ENCODE measurements around the gene TMEM252. TPM values are rescaled to one million over a fixed set of nuclear protein-coding genes. Genes with fewer than 3 reads are reported as not detected.
A peak's percentile ranks its signal among the peaks of the same experiment; 100 is the strongest.

Gene TMEM252
- total and polyA plus RNA-seq, 8 donors: not detected

- Histone ChIP-seq H3K9me3 (no peaks in the 10 kb centered on the region), H3K4me1 (peaks cover 0 to 6% (median 0%) of the 10 kb centered on the region in 4 donors), H3K27ac (no peak overlapping the region), H3K27me3 (no peaks in the 10 kb centered on the region), H3K4me3 (no peak overlapping the region), H3K36me3 (no peaks in the 10 kb centered on the region)
- no peak for TF ChIP-seq POLR2AphosphoS5 (IDR thresholded peaks at IDR 0.05)
- TF ChIP-seq CTCF (IDR thresholded peaks at IDR 0.05): no peak
- no peak for TF ChIP-seq POLR2A (IDR thresholded peaks at IDR 0.05)
- no peak for TF ChIP-seq EP300 (IDR thresholded peaks at IDR 0.05)
- 83 to 97% (median 92%) methylated on average over 3 of the region's 3 CpGs for WGBS, 5 donors
- intact Hi-C loops (cut with DNase I; ENCODE audit: low total_unique reads): loop anchor here (10.0 kb wide), 1 partner anchor 413 kb away; no protein-coding TSS in a partner anchor
- DNase-seq: no peak
Observed at GRCh38 chr9:68581696-68582095, 41.0 kb upstream of the TMEM252 start.

- no peaks in the 10 kb centered on the region for H3K36me3 ChIP-seq
- WGBS, 5 donors: 76 to 85% (median 82%) methylated on average over 7 of the region's 7 CpGs
- no peak for TF ChIP-seq POLR2AphosphoS5 (IDR thresholded peaks at IDR 0.05)
- no peak for TF ChIP-seq CTCF (IDR thresholded peaks at IDR 0.05)
- intact Hi-C loops (cut with DNase I; ENCODE audit: low total_unique reads): no loop called here
- no peaks in the 10 kb centered on the region for H3K9me3 ChIP-seq
- H3K4me3 ChIP-seq: no peak overlapping the region
- H3K27me3 ChIP-seq: no peaks in the 10 kb centered on the region
- no peak overlapping the region for H3K27ac ChIP-seq
- DNase-seq: no peak
- H3K4me1 ChIP-seq: no peaks in the 10 kb centered on the region
Observed at GRCh38 chr9:68577774-68578591, 37.3 kb upstream of the TMEM252 start.

- TF ChIP-seq POLR2AphosphoS5 (IDR thresholded peaks at IDR 0.05) (no peak), POLR2A (IDR thresholded peaks at IDR 0.05) (no peak), EP300 (IDR thresholded peaks at IDR 0.05) (no peak), CTCF (IDR thresholded peaks at IDR 0.05) (no peak)
- no peak for DNase-seq
- Histone ChIP-seq H3K27ac (no peak overlapping the region), H3K27me3 (no peaks in the 10 kb centered on the region), H3K36me3 (no peaks in the 10 kb centered on the region), H3K4me3 (no peak overlapping the region), H3K4me1 (no peaks in the 10 kb centered on the region), H3K9me3 (peaks cover 0 to 6% (median 2%) of the 10 kb centered on the region in 4 donors)
- 61 to 72% (median 66%) methylated on average over 5 of the region's 5 CpGs for WGBS, 5 donors
- intact Hi-C loops (cut with DNase I; ENCODE audit: low total_unique reads): no loop called here
Observed at GRCh38 chr9:68575817-68576216, 35.1 kb upstream of the TMEM252 start.

GRCh38 chr9:68574150-68574549 is 33.5 kb upstream of the TMEM252 start:
- Histone ChIP-seq H3K27me3 (no peaks in the 10 kb centered on the region), H3K4me1 (no peaks in the 10 kb centered on the region), H3K36me3 (no peaks in the 10 kb centered on the region), H3K27ac (no peak overlapping the region), H3K4me3 (no peak overlapping the region), H3K9me3 (peaks cover 0 to 6% (median 2%) of the 10 kb centered on the region in 4 donors)
- intact Hi-C loops (cut with DNase I; ENCODE audit: low total_unique reads): no loop called here
- DNase-seq: no peak
- WGBS, 5 donors: 42 to 61% (median 55%) methylated on average over 3 of the region's 3 CpGs
- TF ChIP-seq EP300 (IDR thresholded peaks at IDR 0.05) (no peak), CTCF (IDR thresholded peaks at IDR 0.05) (peak in 1 of 7 experiments; percentile 15), POLR2AphosphoS5 (IDR thresholded peaks at IDR 0.05) (no peak), POLR2A (IDR thresholded peaks at IDR 0.05) (no peak)
